IPS DF 6.9 (cell line): ENCODE results near the gene GNB5.

Experiments
- DNase-seq: peaks from one replicate; pipeline ENCODE4 v3.0.0-alpha.2; 2013; ENCODE audit warnings: low read depth, low spot score
- H3K27ac ChIP-seq: one replicate; pipeline ENCODE4 v1.5.1; 2013; ENCODE audit warnings: low read length, control low read depth
- H3K27me3 ChIP-seq: 2 replicates; pipeline ENCODE4 v1.6.1; 2013; ENCODE audit warnings: mild to moderate bottlenecking, low read length; ENCODE audit not compliant: control insufficient read depth, insufficient read depth
- H3K36me3 ChIP-seq: 2 replicates; pipeline ENCODE4 v1.6.1; 2013; ENCODE audit warnings: low read length; ENCODE audit not compliant: control insufficient read depth, insufficient read depth
- H3K4me1 ChIP-seq: 2 replicates; pipeline ENCODE4 v1.6.1; 2013; ENCODE audit warnings: low read length; ENCODE audit not compliant: control insufficient read depth, insufficient read depth
- H3K4me3 ChIP-seq: 2 replicates; pipeline ENCODE4 v1.5.1; 2013; ENCODE audit warnings: mild to moderate bottlenecking, low read length
- H3K9me3 ChIP-seq: 2 replicates; pipeline ENCODE4 v1.6.1; 2013; ENCODE audit warnings: low read length, inconsistent platforms; ENCODE audit not compliant: control insufficient read depth, insufficient read depth
- WGBS: extraction: QIAGEN DNeasy Blood & Tissue Kit; methylation state at CpG from one replicate; pipeline ENCODE4 v1.1.7; 2013; ENCODE audit warnings: mixed read lengths, missing lambda C conversion rate; ENCODE audit not compliant: insufficient read length, insufficient coverage; 5-methylcytosine and 5-hydroxymethylcytosine counted together

Gene GNB5

GRCh38 chr15:52066842-52067544, 124.2 kb downstream of the GNB5 start:
- WGBS = no CpG with 5 or more reads among the region's 3 CpGs
- Histone ChIP-seq H3K27me3 (no peaks in the 10 kb centered on the region), H3K4me1 (no peaks in the 10 kb centered on the region), H3K4me3 (no peak overlapping the region), H3K27ac (no peak overlapping the region), H3K9me3 (no peaks in the 10 kb centered on the region), H3K36me3 (peaks cover 4% of the 10 kb centered on the region; the same call in 1 of the 2 replicates)
- DNase-seq = no peak
